Neural cell (in vitro differentiated cells): ENCODE measurements around the gene MIAT.

ENCODE experiments used
- EP300 ChIP-seq: fragments of 450-650 bp; conservative IDR thresholded peaks from 2 replicates; pipeline ENCODE4 v1.6.1; 2014; ENCODE audit warnings: antibody characterized with exemption, mild to moderate bottlenecking, moderate library complexity; ENCODE audit not compliant: poor library complexity, severe bottlenecking
- EZH2 ChIP-seq: fragments of 200-600, 300-800 bp; shearing (Covaris generic), sonication (generic); IDR thresholded peaks from 2 replicates; pipeline ENCODE4 v1.6.1; 2014; ENCODE audit warnings: antibody characterized with exemption, low read length, borderline replicate concordance, mild to moderate bottlenecking; ENCODE audit not compliant: insufficient read depth, poor library complexity, severe bottlenecking
- MXI1 ChIP-seq: fragments of 450-650 bp; conservative IDR thresholded peaks from 2 replicates; pipeline ENCODE4 v1.6.1; 2014; ENCODE audit warnings: antibody characterized with exemption, mild to moderate bottlenecking; ENCODE audit not compliant: poor library complexity, severe bottlenecking
- POLR2AphosphoS5 ChIP-seq: IDR thresholded peaks from 2 replicates; pipeline ENCODE4 v1.6.1; 2012
- RAD21 ChIP-seq: fragments of 450-650 bp; conservative IDR thresholded peaks from 2 replicates; pipeline ENCODE4 v1.6.1; 2014; ENCODE audit warnings: antibody characterized with exemption, mild to moderate bottlenecking, moderate library complexity
- REST ChIP-seq: IDR thresholded peaks from 2 replicates; pipeline ENCODE4 v1.6.1; 2012; ENCODE audit warnings: borderline replicate concordance
- SMC3 ChIP-seq: fragments of 450-650 bp; conservative IDR thresholded peaks from 2 replicates; pipeline ENCODE4 v1.6.1; 2014; ENCODE audit warnings: antibody characterized with exemption, mild to moderate bottlenecking, moderate library complexity; ENCODE audit not compliant: poor library complexity
- TAF1 ChIP-seq: IDR thresholded peaks from 2 replicates; pipeline ENCODE4 v1.6.1; 2012; ENCODE audit warnings: low read depth
- TF ChIP-seq, protein P1 (sequence below): fragments of 450-650 bp; IDR thresholded peaks from 2 replicates; pipeline ENCODE4 v1.5.1; 2014; ENCODE audit warnings: antibody characterized with exemption, mild to moderate bottlenecking, moderate library complexity; ENCODE audit not compliant: poor library complexity, severe bottlenecking

DNA sequence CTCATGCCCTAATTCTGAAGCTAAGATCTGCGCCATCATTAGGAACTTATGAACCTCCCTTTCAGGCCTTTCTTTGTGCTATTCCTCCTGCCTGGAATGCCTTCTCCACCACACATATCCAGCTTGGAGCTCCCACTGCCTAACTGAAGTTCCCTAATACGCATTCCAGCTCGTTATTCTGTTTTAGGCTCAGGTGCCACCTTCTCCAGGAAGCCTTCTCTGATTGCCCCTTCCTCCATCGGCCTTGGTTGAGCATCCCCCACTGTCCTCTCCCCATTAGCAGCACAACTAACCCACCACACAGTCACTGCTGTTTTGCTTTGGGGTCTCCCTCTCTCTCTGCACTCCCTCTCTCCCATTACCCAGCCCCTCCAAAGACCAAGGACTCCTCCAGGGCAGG, 44.7 kb upstream of the MIAT start:
- TF ChIP-seq TAF1 = no peak
- TF ChIP-seq POLR2AphosphoS5 = no peak
- TF ChIP-seq, protein P1, sequence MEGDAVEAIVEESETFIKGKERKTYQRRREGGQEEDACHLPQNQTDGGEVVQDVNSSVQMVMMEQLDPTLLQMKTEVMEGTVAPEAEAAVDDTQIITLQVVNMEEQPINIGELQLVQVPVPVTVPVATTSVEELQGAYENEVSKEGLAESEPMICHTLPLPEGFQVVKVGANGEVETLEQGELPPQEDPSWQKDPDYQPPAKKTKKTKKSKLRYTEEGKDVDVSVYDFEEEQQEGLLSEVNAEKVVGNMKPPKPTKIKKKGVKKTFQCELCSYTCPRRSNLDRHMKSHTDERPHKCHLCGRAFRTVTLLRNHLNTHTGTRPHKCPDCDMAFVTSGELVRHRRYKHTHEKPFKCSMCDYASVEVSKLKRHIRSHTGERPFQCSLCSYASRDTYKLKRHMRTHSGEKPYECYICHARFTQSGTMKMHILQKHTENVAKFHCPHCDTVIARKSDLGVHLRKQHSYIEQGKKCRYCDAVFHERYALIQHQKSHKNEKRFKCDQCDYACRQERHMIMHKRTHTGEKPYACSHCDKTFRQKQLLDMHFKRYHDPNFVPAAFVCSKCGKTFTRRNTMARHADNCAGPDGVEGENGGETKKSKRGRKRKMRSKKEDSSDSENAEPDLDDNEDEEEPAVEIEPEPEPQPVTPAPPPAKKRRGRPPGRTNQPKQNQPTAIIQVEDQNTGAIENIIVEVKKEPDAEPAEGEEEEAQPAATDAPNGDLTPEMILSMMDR = no peak
- no peak for TF ChIP-seq EZH2
- no peak for TF ChIP-seq EP300
- TF ChIP-seq MXI1 = no peak
- no peak for TF ChIP-seq RAD21
- no peak for TF ChIP-seq SMC3
- no peak for TF ChIP-seq REST
